GM12874 (cell line): ENCODE results near the gene TRPM1.

Experiments used
- TF ChIP-seq, protein P1 (sequence below): IDR thresholded peaks from 2 replicates; pipeline ENCODE4 v1.5.1; 2011; ENCODE audit warnings: low read depth, mild to moderate bottlenecking, control low read depth, low read length, moderate library complexity; ENCODE audit not compliant: insufficient read depth

TRPM1 gene

DNA sequence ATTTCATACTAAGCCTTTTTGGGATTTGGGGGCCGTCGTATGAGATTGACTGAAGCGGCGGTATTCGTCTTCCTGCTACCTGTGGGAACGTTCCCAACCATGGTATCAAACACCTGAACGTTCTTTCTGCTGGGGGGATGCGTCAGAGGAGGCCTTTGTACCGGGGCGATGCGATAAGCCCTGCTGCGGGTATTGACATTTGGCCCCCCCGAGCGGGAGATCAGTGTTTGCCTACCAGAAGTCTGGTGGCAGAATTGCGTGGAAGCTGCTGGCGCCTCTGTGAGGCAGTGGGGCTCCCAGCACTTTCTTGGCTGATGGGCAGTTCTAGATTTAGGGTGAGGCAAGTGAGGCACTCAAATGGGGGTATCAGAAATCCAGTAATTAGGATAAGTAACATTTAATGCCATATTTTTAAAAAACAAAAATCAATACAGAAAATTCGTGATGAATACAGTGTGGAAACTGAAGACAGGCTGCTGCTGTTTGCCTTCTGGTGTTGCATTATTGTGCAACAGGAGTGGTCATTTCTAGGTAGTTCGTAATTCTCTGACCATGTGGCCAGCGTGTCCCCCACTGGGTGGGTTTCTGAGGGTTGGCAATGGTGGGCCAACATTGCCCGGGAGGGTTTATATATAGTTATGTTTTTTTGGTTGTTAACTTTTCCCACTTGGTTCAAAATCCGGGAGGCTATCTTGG is 12.7 kb downstream of the TRPM1 start:
- TF ChIP-seq, protein P1, sequence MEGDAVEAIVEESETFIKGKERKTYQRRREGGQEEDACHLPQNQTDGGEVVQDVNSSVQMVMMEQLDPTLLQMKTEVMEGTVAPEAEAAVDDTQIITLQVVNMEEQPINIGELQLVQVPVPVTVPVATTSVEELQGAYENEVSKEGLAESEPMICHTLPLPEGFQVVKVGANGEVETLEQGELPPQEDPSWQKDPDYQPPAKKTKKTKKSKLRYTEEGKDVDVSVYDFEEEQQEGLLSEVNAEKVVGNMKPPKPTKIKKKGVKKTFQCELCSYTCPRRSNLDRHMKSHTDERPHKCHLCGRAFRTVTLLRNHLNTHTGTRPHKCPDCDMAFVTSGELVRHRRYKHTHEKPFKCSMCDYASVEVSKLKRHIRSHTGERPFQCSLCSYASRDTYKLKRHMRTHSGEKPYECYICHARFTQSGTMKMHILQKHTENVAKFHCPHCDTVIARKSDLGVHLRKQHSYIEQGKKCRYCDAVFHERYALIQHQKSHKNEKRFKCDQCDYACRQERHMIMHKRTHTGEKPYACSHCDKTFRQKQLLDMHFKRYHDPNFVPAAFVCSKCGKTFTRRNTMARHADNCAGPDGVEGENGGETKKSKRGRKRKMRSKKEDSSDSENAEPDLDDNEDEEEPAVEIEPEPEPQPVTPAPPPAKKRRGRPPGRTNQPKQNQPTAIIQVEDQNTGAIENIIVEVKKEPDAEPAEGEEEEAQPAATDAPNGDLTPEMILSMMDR = no peak

- TF ChIP-seq, protein P1 = no peak
Measured at GRCh38 chr15:31086344-31086743, 15.2 kb downstream of the TRPM1 start.

GRCh38 chr15:31085359-31085758 is 16.2 kb downstream of the TRPM1 start:
- TF ChIP-seq, protein P1 = no peak

GRCh38 chr15:31084176-31084575 is 17.3 kb downstream of the TRPM1 start:
- TF ChIP-seq, protein P1 = no peak

DNA sequence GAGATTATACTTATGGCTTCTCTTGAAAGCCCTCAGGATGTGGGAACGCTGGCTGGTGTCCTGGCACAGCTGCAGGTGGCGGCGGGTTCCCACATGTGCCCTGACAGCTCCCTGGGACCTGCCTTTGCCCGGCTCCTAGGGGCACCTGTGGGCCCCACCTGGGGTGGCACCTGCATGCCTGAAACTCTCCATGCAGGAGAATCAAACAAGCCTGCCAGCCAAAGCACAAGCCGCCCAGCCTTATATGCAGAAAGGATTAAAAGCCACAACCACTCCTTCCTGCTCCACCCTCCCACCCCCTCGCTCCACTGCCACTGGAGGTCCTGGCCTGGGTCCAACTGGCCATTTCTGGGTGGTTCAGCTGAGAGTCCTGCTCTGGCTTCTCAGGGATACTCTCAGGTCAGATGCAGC is 18.1 kb downstream of the TRPM1 start:
- TF ChIP-seq, protein P1 = no peak

- TF ChIP-seq, protein P1 = no peak
Measured at GRCh38 chr15:31082771-31083369, 18.7 kb downstream of the TRPM1 start.

- TF ChIP-seq, protein P1 = no peak
Measured at GRCh38 chr15:31081588-31082250, 19.8 kb downstream of the TRPM1 start.
